Activated CD4-positive, alpha-beta T cell treated with anti-CD3 and anti-CD28 coated beads, Interleukin-2, Interleukin-4, amounts not matched to agents 100 ng/mL and 50 ng/mL, durations not matched to agents 16 hours and 8 hours (primary cell): Measurements from ENCODE around the gene NHLH1.

ENCODE experiments used
- DNase-seq: peaks from one replicate; pipeline ENCODE4 v3.0.0-alpha.2; 2020; ENCODE audit warnings: low spot score

Gene NHLH1

GRCh38 chr1:160412028-160412362 is 45.1 kb downstream of the NHLH1 start:
- DNase-seq, result no peak

- DNase-seq, result no peak
Observed at GRCh38 chr1:160413716-160414115, 46.8 kb downstream of the NHLH1 start.

GRCh38 chr1:160414881-160415280 is 48.0 kb downstream of the NHLH1 start:
- no peak for DNase-seq

- no peak for DNase-seq
Observed at GRCh38 chr1:160415696-160416290, 48.9 kb downstream of the NHLH1 start.

- no peak for DNase-seq
Observed at GRCh38 chr1:160416369-160416768, 49.5 kb downstream of the NHLH1 start.

GRCh38 chr1:160418483-160418882 is 51.6 kb downstream of the NHLH1 start:
- no peak for DNase-seq

GRCh38 chr1:160419150-160419837 is 52.4 kb downstream of the NHLH1 start:
- DNase-seq, result no peak

- no peak for DNase-seq
Observed at GRCh38 chr1:160419838-160420169, 52.9 kb downstream of the NHLH1 start.

GRCh38 chr1:160420881-160421842 is 54.3 kb downstream of the NHLH1 start:
- DNase-seq, result no peak

- no peak for DNase-seq
Observed at GRCh38 chr1:160421881-160422280, 55.0 kb downstream of the NHLH1 start.
